GM12891 (cell line): Measurements from ENCODE around the gene AMMECR1.

ENCODE experiments used
- PAX5 ChIP-seq: IDR thresholded peaks from 2 replicates; pipeline ENCODE4 v1.6.1; 2011; ENCODE audit warnings: low read length, moderate library complexity, mild to moderate bottlenecking; ENCODE audit not compliant: insufficient read depth, severe bottlenecking
- POLR2A ChIP-seq: IDR thresholded peaks from 2 replicates; pipeline ENCODE4 v1.6.1; 2011; ENCODE audit warnings: low read depth, low read length, control low read depth
- POLR2AphosphoS5 ChIP-seq: IDR thresholded peaks from 2 replicates; pipeline ENCODE4 v1.6.1; 2011; ENCODE audit warnings: low read depth, low read length, control low read depth
- POU2F2 ChIP-seq: IDR thresholded peaks from 2 replicates; pipeline ENCODE4 v1.6.1; 2011; ENCODE audit warnings: low read depth, mild to moderate bottlenecking, control low read depth, low read length, moderate library complexity
- TAF1 ChIP-seq: IDR thresholded peaks from 2 replicates; pipeline ENCODE4 v1.6.1; 2011; ENCODE audit warnings: low read depth, low read length, control low read depth

DNA sequence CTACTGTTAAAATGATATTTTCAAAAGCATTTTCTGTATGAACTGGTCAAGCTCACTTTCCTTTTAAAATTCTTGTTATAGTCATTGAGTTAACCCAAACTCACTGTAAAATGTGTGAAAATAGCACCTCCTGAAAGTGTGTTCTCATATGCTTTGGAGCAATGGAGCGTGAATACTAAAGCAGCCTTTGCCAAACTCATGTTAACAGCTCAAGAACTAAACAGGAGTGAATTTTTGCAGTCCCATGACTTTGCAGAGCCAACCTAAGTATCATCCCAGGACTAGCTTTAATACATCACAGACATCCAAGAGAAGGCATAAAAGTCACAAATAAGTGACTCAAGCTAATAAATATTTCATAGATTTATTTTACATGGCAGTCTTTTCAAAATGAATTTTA is 2.3 kb downstream of the AMMECR1 start:
- TF ChIP-seq POLR2A: no peak
- TF ChIP-seq TAF1: peak; percentile 11; the same call in 1 of the 2 replicates
- TF ChIP-seq PAX5: peak; percentile 12
- TF ChIP-seq POLR2AphosphoS5: no peak
- no peak for TF ChIP-seq POU2F2
